ENCODE measurements around the gene KLHDC8B. TPM values are rescaled to one million over a fixed set of nuclear protein-coding genes. Genes with fewer than 3 reads are reported as not detected.

KLHDC8B gene
- total RNA-seq, 1 experiment from 2014 or later, result 21.5 TPM

- ChIA-PET POLR2A (no interaction called here), CTCF (interaction anchor here (0.5 to 1.1 kb wide), 3 partner anchors 23 to 277 kb away, joined by 3 to 5 read pairs (median 3); partner anchors contain the start of gene KLHDC8B)
- Mint-ChIP-seq H3K4me1 (peaks cover 4% of the 10 kb centered on the region; the same call in 1 of the 2 replicates), H3K9me3 (peaks cover 3% of the 10 kb centered on the region), H3K4me3 (no peak overlapping the region), H3K36me3 (peaks cover under 1% of the 10 kb centered on the region; the same call in 1 of the 2 replicates), H3K27ac (no peak overlapping the region), H3K27me3 (ENCODE audit: low read depth) (peaks cover 55% of the 10 kb centered on the region)
- TF ChIP-seq ZNF396 (CRISPR knock-in tag; IDR thresholded peaks at IDR 0.05; ENCODE audit: borderline replicate concordance) (no peak), ZBTB43 (CRISPR knock-in tag; IDR thresholded peaks at IDR 0.05) (no peak), NFYB (CRISPR knock-in tag; conservative IDR thresholded peaks at IDR 0.05; ENCODE audit: low read depth) (no peak), TP53 (CRISPR knock-in tag; IDR thresholded peaks at IDR 0.05) (no peak), TCF7 (CRISPR knock-in tag; IDR thresholded peaks at IDR 0.05; ENCODE audit: low read depth) (no peak), EMX1 (CRISPR knock-in tag; IDR thresholded peaks at IDR 0.05) (no peak), ZMAT4 (CRISPR knock-in tag; IDR thresholded peaks at IDR 0.05) (no peak), MXD4 (CRISPR knock-in tag; IDR thresholded peaks at IDR 0.05; ENCODE audit: borderline replicate concordance) (no peak), ATF1 (CRISPR knock-in tag; IDR thresholded peaks at IDR 0.05) (no peak), AR (CRISPR knock-in tag; IDR thresholded peaks at IDR 0.05) (no peak), SOX15 (CRISPR knock-in tag; IDR thresholded peaks at IDR 0.05) (no peak), KAT7 (CRISPR knock-in tag; IDR thresholded peaks at IDR 0.05; ENCODE audit: borderline replicate concordance) (no peak), MYBL2 (CRISPR knock-in tag; IDR thresholded peaks at IDR 0.05) (no peak), NFE2L1 (CRISPR knock-in tag; IDR thresholded peaks at IDR 0.05) (no peak), ZNF425 (CRISPR knock-in tag; conservative IDR thresholded peaks at IDR 0.05) (no peak), FOXP4 (CRISPR knock-in tag; IDR thresholded peaks at IDR 0.05) (no peak), RORB (CRISPR knock-in tag; IDR thresholded peaks at IDR 0.05) (no peak)
- ATAC-seq (no peak), DNase-seq (ENCODE audit: low spot score) (no peak)
These were observed 23.2 kb upstream of the KLHDC8B start for GRCh38 chr3:49148159-49148558.

- CTCF ChIA-PET, result no interaction called here
- TF ChIP-seq IRF1 (CRISPR knock-in tag; IDR thresholded peaks at IDR 0.05), result no peak
- TF ChIP-seq ZBTB21 (CRISPR knock-in tag; IDR thresholded peaks at IDR 0.05; ENCODE audit: borderline replicate concordance), result no peak
- no peak for TF ChIP-seq PREB (CRISPR knock-in tag; IDR thresholded peaks at IDR 0.05; ENCODE audit: borderline replicate concordance)
- TF ChIP-seq RELA (CRISPR knock-in tag; IDR thresholded peaks at IDR 0.05; ENCODE audit: borderline replicate concordance), result no peak
- TF ChIP-seq SMAD4 (CRISPR knock-in tag; IDR thresholded peaks at IDR 0.05), result no peak
- TF ChIP-seq CBFB (CRISPR knock-in tag; IDR thresholded peaks at IDR 0.05; ENCODE audit: low read depth), result no peak
These were observed 19.8 kb upstream of the KLHDC8B start for GRCh38 chr3:49151610-49152009.

More at GRCh38 chr3:49151610-49152009, 19.8 kb upstream of the KLHDC8B start:
- no peak overlapping the region for H3K4me3 Mint-ChIP-seq
- H3K27ac Mint-ChIP-seq, result peak overlapping the region; percentile 37; the same call in 1 of the 2 replicates
- DNase-seq (ENCODE audit: low spot score) (no peak), ATAC-seq (peak; percentile 63)
- peaks cover 4% of the 10 kb centered on the region; the same call in 1 of the 2 replicates for H3K4me1 Mint-ChIP-seq
- no peaks in the 10 kb centered on the region for H3K36me3 Mint-ChIP-seq
- peaks cover 57% of the 10 kb centered on the region for H3K27me3 Mint-ChIP-seq (ENCODE audit: low read depth)
- no peaks in the 10 kb centered on the region for H3K9me3 Mint-ChIP-seq
- POLR2A ChIA-PET, result no interaction called here
